Measurements from ENCODE around the gene TCOF1.

GRCh38 chr5:150322202-150322601, 35.3 kb upstream of the TCOF1 start:
- no peak for TF ChIP-seq POLR2A (IDR thresholded peaks at IDR 0.05)
- TF ChIP-seq CTCF (IDR thresholded peaks at IDR 0.05), result no peak
